ENCODE measurements around the gene ARL4A. TPM values are rescaled to one million over a fixed set of nuclear protein-coding genes. Genes with fewer than 3 reads are reported as not detected.

Gene ARL4A
- total RNA-seq, 1 donor from 2014 or later: 17.7 TPM

- intact Hi-C loops (cut with DNase I): no loop called here
- no peak for DNase-seq (ENCODE audit: low spot score)
Measured at GRCh38 chr7:12719141-12719919, 31.9 kb downstream of the ARL4A start.

GRCh38 chr7:12719981-12720865 lies 32.8 kb downstream of the ARL4A start:
- intact Hi-C loops (cut with DNase I): no loop called here
- DNase-seq (ENCODE audit: low spot score): no peak

GRCh38 chr7:12721286-12721830 lies 33.9 kb downstream of the ARL4A start:
- intact Hi-C loops (cut with DNase I): no loop called here
- no peak for DNase-seq (ENCODE audit: low spot score)

GRCh38 chr7:12722136-12722535 lies 34.7 kb downstream of the ARL4A start:
- DNase-seq (ENCODE audit: low spot score): no peak
- intact Hi-C loops (cut with DNase I): no loop called here

- no peak for DNase-seq (ENCODE audit: low spot score)
- intact Hi-C loops (cut with DNase I): no loop called here
Measured at GRCh38 chr7:12722636-12723605, 35.5 kb downstream of the ARL4A start.

GRCh38 chr7:12725575-12726316 lies 38.3 kb downstream of the ARL4A start:
- intact Hi-C loops (cut with DNase I): loop anchor here (5.0 kb wide), 1 partner anchor 38 kb away; the partner anchor contains the start of gene ARL4A
- DNase-seq (ENCODE audit: low spot score): no peak

- no peak for DNase-seq (ENCODE audit: low spot score)
- intact Hi-C loops (cut with DNase I): loop anchor here (5.0 kb wide), 1 partner anchor 40 kb away; the partner anchor contains the start of gene ARL4A
Measured at GRCh38 chr7:12726908-12727307, 39.5 kb downstream of the ARL4A start.

GRCh38 chr7:12727455-12728191 lies 40.2 kb downstream of the ARL4A start:
- intact Hi-C loops (cut with DNase I): loop anchor here (5.0 kb wide), 1 partner anchor 40 kb away; the partner anchor contains the start of gene ARL4A

GRCh38 chr7:12728192-12728538 lies 40.7 kb downstream of the ARL4A start:
- DNase-seq (ENCODE audit: low spot score): no peak
- intact Hi-C loops (cut with DNase I): loop anchor here (5.0 kb wide), 1 partner anchor 41 kb away; the partner anchor contains the start of gene ARL4A

More at GRCh38 chr7:12727455-12728191, 40.2 kb downstream of the ARL4A start:
- DNase-seq (ENCODE audit: low spot score): no peak

GRCh38 chr7:12729112-12729511 lies 41.7 kb downstream of the ARL4A start:
- intact Hi-C loops (cut with DNase I): loop anchor here (5.0 kb wide), 1 partner anchor 42 kb away; the partner anchor contains the start of gene ARL4A
- peak; percentile 82 for DNase-seq (ENCODE audit: low spot score)

GRCh38 chr7:12730523-12730922 lies 43.1 kb downstream of the ARL4A start:
- DNase-seq (ENCODE audit: low spot score): no peak
- intact Hi-C loops (cut with DNase I): loop anchor here (5.0 kb wide), 1 partner anchor 42 kb away; no protein-coding TSS in a partner anchor

- intact Hi-C loops (cut with DNase I): loop anchor here (5.0 kb wide), 1 partner anchor 41 kb away; no protein-coding TSS in a partner anchor
- DNase-seq (ENCODE audit: low spot score): no peak
Measured at GRCh38 chr7:12731214-12731656, 43.8 kb downstream of the ARL4A start.

GRCh38 chr7:12731775-12732174 lies 44.3 kb downstream of the ARL4A start:
- intact Hi-C loops (cut with DNase I): loop anchor here (5.0 kb wide), 1 partner anchor 41 kb away; no protein-coding TSS in a partner anchor
- DNase-seq (ENCODE audit: low spot score): no peak

GRCh38 chr7:12732428-12732827 lies 45.0 kb downstream of the ARL4A start:
- intact Hi-C loops (cut with DNase I): loop anchor here (5.0 kb wide), 1 partner anchor 40 kb away; no protein-coding TSS in a partner anchor
- no peak for DNase-seq (ENCODE audit: low spot score)

- intact Hi-C loops (cut with DNase I): no loop called here
- no peak for DNase-seq (ENCODE audit: low spot score)
Measured at GRCh38 chr7:12735923-12736322, 48.5 kb downstream of the ARL4A start.

GRCh38 chr7:12737373-12737772 lies 49.9 kb downstream of the ARL4A start:
- DNase-seq (ENCODE audit: low spot score): no peak
- intact Hi-C loops (cut with DNase I): no loop called here

GRCh38 chr7:12737836-12738235 lies 50.4 kb downstream of the ARL4A start:
- intact Hi-C loops (cut with DNase I): no loop called here

More at GRCh38 chr7:12737836-12738235, 50.4 kb downstream of the ARL4A start:
- DNase-seq (ENCODE audit: low spot score): no peak
